Measurements from ENCODE around the gene TNK2.
"Not testable (repeated sequence)": the region's sequence is repeated elsewhere in the genome, so short reads cannot be mapped to it uniquely, and the experiment has no call there.

Gene TNK2

DNA sequence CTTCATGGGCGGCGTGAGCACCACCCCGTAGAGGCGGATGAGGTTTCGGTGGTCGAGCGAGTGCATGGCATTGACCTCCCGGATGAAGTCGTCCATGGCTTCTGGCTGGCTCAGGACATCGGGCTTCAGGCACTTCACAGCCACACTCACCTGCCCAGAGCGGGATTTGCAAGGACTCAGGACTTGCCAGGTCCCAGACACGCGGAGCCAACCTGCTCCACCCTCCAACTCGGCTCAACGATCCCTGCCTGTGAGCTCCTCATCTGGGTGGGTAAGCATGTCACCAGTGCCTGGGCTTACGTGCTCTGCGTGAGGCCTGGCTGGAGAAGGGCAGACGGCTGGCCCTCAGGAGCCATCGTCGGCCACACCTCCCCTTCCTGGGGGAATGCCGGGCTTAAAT, 25.2 kb downstream of the TNK2 start:
- no peak for DNase-seq

DNA sequence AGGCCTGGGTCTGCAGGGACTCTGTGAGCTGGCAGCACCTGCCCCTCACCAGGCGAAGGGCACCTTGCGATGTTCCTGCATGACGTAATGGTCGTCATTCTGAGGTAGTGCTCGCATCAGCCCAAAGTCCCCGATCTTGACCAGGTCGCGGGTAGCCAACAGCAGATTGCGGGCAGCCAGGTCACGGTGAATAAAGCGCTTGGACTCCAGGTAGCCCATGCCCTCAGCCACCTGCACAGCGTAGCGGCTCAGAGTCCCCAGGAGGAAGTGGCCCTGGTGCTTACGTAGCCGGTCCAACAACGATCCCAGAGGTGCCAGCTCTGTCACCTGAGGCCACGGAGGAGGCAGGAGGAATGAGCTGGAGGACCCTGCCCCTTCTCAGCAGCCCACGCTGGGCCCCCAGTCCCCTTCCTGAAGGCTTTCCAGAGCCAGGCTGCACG, 26.3 kb downstream of the TNK2 start:
- no peak for DNase-seq

DNA sequence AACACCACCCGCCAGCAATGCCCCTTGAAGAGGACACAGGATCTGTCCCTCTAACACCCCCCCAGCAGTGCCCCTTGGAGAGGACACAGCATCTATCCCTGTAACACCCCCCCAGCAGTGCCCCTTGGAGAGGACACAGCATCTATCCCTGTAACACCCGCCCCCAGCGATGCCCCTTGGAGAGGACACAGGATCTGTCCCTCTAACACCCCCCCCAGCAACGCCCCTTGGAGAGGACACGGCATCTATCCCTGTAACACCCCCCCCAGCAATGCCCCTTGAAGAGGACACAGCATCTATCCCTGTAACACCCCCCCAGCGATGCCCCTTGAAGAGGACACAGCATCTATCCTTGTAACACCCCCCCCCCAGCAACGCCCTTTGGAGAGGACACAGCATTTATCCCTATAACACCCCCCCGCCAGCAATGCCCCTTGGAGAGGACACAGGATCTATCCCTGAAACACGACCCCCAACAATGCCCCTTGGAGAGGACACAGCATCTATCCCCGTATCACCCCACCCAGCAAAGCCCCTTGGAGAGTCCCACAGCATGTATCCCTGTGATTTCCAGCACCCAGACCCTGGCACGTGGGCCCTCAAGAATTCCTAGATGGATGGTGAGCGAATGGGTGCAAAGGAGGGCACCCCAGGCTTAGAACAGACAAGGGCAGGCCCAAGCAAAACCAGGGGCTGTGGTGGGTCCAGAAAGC, 26.9 kb downstream of the TNK2 start:
- no peak for DNase-seq

DNA sequence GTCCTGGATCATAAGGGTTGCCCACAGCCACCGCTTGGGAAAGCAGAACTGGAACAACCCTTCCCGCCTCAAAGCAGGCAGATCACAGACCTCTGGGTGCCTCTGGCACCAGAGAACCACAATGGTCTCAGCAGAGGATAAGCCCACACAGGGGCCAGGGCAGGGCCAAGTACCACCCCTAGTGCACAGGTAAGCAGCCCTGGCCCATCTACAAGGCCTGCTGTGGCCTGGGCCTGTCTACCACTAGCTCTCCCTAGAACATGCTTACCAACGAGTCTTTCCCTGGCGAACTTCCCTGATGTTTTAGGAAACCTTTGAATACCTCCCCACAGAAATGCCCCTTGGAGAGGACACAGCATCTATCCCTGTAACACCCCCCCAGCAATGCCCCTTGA, 28.3 kb downstream of the TNK2 start:
- no peak for DNase-seq

DNA sequence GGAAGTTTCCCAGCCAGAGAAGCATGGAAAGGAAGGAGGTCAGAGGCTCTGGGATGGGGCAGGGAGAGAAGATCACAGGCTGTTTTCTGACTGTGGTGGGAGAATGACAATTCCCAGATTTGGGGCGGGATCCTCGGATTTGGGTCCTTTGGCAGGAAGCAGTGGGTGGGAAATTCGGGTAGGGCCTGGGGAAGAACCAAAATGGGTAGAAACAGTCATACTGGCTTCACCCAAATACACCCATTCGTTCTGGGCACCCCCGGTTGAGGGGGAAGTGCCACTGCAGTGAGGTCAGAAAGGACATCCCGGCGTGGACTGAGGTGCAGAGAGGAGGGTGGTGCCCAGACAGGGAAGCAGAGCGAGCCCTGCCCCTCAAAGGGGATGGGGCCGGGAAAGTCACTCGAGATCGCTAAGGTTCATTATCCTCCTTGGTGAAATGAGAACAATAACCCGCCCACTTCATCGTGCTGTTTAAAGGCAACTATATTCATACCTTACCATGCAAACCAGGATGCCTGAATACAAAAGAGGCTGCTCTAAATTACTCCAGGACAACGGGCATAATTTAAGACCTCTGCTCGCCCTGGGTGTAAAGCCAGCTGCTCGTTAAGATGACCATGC, 28.8 kb downstream of the TNK2 start:
- no peak for DNase-seq

DNA sequence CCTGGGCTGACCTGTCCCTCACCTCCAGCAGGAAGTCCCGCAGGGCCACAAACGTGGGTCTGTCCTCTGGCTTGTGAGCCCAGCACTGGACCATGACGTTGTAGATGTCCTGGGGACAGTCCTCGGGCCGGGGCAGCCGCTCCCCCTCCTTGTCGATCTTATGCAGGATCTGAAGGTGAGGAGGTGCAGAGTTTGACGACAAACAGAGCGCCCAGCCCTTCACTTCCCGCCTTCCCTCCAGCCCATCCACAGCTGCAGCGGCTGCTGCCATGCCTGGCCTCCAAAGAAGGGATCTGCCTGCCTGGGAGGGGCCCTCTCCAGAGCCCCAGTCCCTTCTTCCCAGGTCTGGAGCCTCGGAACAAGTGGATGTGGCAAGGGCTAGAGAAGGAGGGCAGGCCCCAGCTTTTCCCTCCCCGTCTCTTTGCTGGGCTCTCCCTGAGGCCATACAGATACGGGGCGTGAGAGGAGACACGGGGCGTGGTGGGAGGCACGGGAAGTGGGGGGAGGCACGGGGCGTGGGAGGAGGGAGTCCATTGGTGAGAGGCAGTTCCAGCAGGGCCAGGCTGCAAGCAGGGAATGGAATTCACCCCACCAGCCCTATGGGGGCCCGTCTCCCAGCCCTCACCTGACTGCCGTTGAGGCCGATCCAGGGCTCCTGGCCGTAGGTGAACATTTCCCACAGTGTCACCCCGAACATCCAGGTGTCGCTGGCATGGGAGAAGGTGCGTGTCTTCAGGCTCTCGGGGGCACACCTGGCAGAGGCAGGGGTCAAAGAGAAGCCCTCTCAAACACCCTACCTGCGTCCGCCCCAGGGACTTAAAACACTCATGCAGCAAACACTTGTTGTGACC, 29.7 kb downstream of the TNK2 start:
- DNase-seq, result no peak

GRCh38 chr3:195877767-195878423, 30.5 kb downstream of the TNK2 start:
- DNase-seq, result no peak

- no peak for DNase-seq
Observed at GRCh38 chr3:195877136-195877715, 31.1 kb downstream of the TNK2 start.

DNA sequence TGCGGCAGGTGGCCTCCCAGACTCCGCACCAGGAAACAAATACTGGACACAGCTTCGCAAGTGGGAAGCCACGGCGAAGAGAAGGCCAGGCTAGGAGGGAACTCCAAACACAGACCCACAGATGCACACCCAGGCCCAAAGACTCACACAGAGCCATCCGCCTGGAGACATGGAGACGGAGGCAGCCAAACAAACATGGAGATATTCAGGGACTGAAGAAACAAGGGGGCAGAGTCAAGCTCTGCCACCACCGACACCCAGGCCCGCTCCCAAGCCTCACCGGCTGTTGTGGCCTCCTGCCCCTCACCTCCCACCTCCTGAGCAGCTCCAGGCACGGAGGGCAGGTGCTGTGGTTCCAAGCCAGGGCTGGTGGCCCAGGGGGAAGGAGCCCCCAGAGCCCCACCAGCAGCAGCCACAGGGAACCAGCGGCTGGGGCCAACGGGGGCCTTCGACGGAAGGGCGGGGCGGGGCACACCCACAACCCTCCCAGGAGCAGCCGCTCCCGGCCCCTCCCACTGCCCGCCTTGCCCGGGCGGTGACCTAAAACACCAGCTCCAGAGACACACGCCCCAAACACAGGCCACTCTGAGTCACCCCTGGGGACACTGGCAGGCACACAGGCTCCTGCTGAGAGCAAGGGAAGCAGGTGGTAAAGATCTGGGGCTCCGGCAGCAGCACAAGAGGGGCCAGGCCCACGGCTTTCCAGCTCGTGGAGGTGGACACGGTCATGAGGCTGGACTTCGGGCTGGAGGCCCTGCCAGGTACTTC, 31.9 kb downstream of the TNK2 start:
- DNase-seq, result no peak

- DNase-seq, result no peak
Observed at GRCh38 chr3:195875482-195876236, 32.7 kb downstream of the TNK2 start.

- DNase-seq, result no peak
Observed at GRCh38 chr3:195873971-195874370, 34.4 kb downstream of the TNK2 start.

DNA sequence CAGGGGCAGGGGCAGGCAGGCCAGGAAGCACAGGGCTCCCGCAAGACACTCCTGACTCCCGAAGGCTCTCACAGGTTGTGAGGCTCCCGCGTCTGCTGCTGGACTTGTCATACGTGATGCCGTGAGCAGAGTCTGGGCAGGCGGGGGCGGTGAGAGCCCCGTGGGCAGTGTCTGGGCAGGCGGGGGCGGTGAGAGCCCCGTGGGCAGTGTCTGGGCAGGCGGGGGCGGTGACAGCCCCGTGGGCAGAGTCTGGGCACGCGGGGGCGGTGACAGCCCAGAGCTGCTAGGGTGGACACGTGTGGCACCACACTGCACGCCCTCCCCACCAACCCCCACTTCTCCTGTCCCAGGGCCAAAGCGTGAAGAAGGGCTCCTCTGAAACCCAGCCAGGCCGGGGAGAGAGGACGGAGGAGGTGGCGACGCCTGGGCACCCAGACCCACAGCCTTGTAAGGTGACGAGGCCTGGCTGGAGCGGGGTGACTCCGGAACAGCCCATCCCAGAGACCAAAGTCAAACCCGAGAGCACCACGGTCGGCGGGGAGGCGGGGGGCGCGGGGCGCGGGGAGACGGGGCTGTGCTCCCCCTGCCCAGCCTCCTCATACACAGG, 35.0 kb downstream of the TNK2 start:
- no peak for DNase-seq

- DNase-seq, result no peak
Observed at GRCh38 chr3:195872800-195873199, 35.6 kb downstream of the TNK2 start.

- no peak for DNase-seq
Observed at GRCh38 chr3:195872097-195872496, 36.3 kb downstream of the TNK2 start.

- not testable (repeated sequence) for DNase-seq
Observed at GRCh38 chr3:195871686-195872085, 36.7 kb downstream of the TNK2 start.

- DNase-seq, result no peak
Observed at GRCh38 chr3:195870937-195871336, 37.4 kb downstream of the TNK2 start.

- no peak for DNase-seq
Observed at GRCh38 chr3:195870442-195870841, 37.9 kb downstream of the TNK2 start.

- DNase-seq, result no peak
Observed at GRCh38 chr3:195869413-195870001, 38.8 kb downstream of the TNK2 start.

DNA sequence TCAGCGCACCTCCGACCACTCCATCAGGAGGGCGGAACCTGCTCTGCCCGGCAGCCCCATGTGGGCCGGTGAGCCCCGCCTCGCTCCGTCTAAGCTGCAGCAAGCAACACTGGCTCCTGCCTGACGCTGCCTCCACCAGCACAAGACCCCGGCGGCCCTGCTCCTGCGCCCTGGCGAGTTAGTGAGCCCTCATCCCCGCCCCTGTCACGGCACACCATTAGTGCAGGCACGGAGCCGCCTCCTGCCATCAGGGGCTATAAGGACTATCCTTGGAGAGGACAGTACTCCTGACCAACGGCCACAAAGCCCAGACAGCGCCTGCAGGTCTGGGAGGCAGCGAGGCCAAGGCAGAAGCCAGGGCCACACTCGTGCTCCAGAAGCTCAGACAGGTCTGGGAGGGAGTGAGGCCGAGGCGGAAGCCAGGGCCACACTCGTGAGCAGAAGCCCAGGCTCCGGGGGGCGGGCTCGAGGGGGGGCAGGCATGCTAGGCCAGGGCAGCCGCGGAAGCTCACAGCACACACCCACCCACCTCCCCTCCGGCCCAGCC, 39.4 kb downstream of the TNK2 start:
- no peak for DNase-seq

GRCh38 chr3:195868336-195868865, 40.0 kb downstream of the TNK2 start:
- DNase-seq, result no peak
